BJ (cell line): ENCODE data around the gene FEM1B. TPM values are rescaled to one million over a fixed set of nuclear protein-coding genes. Genes with fewer than 3 reads are reported as not detected.

Experiments used
- CTCF ChIA-PET: fragments of 350-600 bp; formaldehyde crosslinking; extraction: SDS; loops from one replicate; lab custom pipeline; 2021; ENCODE audit warnings: antibody characterized with exemption, inconsistent platforms; lab: Yijun Ruan, JAX
- POLR2A ChIA-PET: fragments of 300-600 bp; sonication (Branson Sonifier 250); formaldehyde crosslinking; extraction: SDS; loops from one replicate; lab custom pipeline; 2021; ENCODE audit warnings: antibody characterized with exemption; lab: Charles Lee
- DNase-seq: peaks from one replicate; pipeline ENCODE4 v3.0.0-alpha.2; 2011; ENCODE audit warnings: low read depth
- H3K27me3 ChIP-seq: 2 replicates; pipeline ENCODE4 v1.6.0; 2011; ENCODE audit warnings: low read length; ENCODE audit not compliant: control insufficient read depth, insufficient read depth
- H3K36me3 ChIP-seq: 2 replicates; pipeline ENCODE4 v1.5.1; 2011; ENCODE audit warnings: low read length; ENCODE audit not compliant: control insufficient read depth, insufficient read depth
- H3K4me3 ChIP-seq: 2 replicates; pipeline ENCODE4 v1.5.1; 2011; ENCODE audit warnings: low read depth, mild to moderate bottlenecking, control low read depth, low read length
- CTCF ChIP-seq: IDR thresholded peaks from 2 replicates; pipeline ENCODE4 v1.5.1; 2011; ENCODE audit warnings: low read depth, mild to moderate bottlenecking, control low read depth, inconsistent platforms, low read length, moderate library complexity; ENCODE audit not compliant: insufficient read depth
- polyA plus RNA-seq: library from polyadenylated mRNA; depleted of rRNA; stranded (reverse); fragments of >200 nt; gene quantifications from 2 replicates; pipeline ENCODE4 v1.2.3, GENCODE V29; 2011

Gene FEM1B
- polyA plus RNA-seq, 1 experiment = 58.3 TPM

- no peaks in the 10 kb centered on the region for H3K27me3 ChIP-seq
- no peak overlapping the region for H3K4me3 ChIP-seq
- POLR2A ChIA-PET = no interaction called here
- H3K36me3 ChIP-seq = peaks cover 3% of the 10 kb centered on the region; the same call in 1 of the 2 replicates
- DNase-seq = no peak
- CTCF ChIA-PET = interaction anchor here (0.6 to 1.7 kb wide), 3 partner anchors 21 to 667 kb away, joined by 3 to 4 read pairs (median 3); no protein-coding TSS in a partner anchor
- TF ChIP-seq CTCF = no peak
Measured at GRCh38 chr15:68285259-68285980, 7.9 kb downstream of the FEM1B start.

- Histone ChIP-seq H3K27me3 (no peaks in the 10 kb centered on the region), H3K4me3 (no peak overlapping the region), H3K36me3 (peaks cover 5% of the 10 kb centered on the region)
- DNase-seq = no peak
- POLR2A ChIA-PET = no interaction called here
- CTCF ChIA-PET = no interaction called here
- no peak for TF ChIP-seq CTCF
Measured at GRCh38 chr15:68286256-68286655, 8.7 kb downstream of the FEM1B start.

DNA sequence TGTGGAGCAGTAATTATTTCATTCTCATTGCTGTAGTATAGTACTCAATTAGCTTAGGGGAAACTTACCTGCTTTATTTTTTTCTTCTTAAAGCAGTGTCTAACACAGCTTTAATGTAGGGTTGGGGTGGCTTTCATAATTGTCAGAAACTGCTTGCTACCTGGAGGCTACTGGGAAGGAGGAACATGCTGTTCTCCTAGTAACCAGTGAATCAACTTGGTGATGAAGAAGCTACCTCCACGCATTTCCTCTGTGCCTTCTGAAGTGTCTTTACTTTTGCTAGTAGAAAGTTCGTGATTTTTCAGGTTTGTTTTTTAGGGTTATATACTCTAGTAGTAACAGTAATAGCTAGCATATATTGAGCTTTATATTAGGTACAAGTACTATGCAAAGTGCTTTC is 11.5 kb downstream of the FEM1B start:
- POLR2A ChIA-PET = no interaction called here
- no peaks in the 10 kb centered on the region for H3K27me3 ChIP-seq
- peaks cover 5% of the 10 kb centered on the region for H3K36me3 ChIP-seq
- no peak for DNase-seq
- TF ChIP-seq CTCF = no peak
- H3K4me3 ChIP-seq = no peak overlapping the region
- CTCF ChIA-PET = interaction anchor here (1.6 to 2.1 kb wide), 4 partner anchors 8 to 36 kb away, joined by 4 to 8 read pairs (median 8); partner anchors contain the start of gene FEM1B

DNA sequence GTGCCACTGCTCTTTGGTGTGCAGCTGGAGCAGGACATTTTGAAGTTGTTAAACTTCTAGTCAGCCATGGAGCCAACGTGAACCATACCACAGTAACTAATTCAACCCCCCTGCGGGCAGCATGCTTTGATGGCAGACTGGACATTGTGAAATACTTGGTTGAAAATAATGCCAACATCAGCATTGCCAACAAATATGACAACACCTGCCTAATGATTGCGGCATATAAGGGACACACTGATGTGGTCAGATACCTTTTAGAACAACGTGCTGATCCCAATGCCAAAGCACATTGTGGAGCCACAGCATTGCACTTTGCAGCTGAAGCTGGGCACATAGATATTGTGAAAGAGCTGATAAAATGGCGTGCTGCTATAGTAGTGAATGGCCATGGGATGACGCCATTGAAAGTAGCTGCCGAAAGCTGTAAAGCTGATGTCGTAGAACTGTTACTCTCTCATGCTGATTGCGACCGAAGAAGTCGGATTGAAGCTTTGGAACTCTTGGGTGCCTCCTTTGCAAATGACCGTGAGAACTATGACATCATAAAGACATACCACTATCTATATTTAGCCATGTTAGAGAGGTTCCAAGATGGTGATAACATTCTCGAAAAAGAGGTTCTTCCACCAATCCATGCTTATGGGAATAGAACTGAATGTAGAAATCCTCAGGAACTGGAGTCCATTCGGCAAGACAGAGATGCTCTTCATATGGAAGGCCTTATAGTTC is 12.2 kb downstream of the FEM1B start:
- DNase-seq = no peak
- ChIA-PET CTCF (interaction anchor here (1.6 to 2.1 kb wide), 4 partner anchors 9 to 37 kb away, joined by 4 to 8 read pairs (median 8); partner anchors contain the start of gene FEM1B), POLR2A (no interaction called here)
- peaks cover 5% of the 10 kb centered on the region for H3K36me3 ChIP-seq
- no peak for TF ChIP-seq CTCF
- H3K27me3 ChIP-seq = no peaks in the 10 kb centered on the region
- no peak overlapping the region for H3K4me3 ChIP-seq

DNA sequence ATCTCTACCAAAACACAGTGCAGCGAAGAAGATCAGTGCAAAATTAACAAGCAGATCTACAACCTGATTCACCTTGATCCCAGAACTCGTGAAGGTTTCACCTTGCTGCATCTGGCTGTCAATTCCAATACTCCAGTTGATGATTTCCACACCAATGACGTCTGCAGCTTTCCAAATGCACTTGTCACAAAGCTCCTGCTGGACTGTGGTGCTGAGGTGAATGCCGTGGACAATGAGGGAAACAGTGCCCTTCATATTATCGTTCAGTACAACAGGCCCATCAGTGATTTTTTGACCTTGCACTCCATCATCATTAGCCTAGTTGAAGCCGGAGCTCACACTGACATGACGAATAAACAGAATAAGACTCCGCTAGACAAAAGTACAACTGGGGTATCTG is 13.2 kb downstream of the FEM1B start:
- Histone ChIP-seq H3K36me3 (peaks cover 5% of the 10 kb centered on the region), H3K27me3 (no peaks in the 10 kb centered on the region), H3K4me3 (no peak overlapping the region)
- POLR2A ChIA-PET = no interaction called here
- no peak for DNase-seq
- TF ChIP-seq CTCF = no peak
- CTCF ChIA-PET = interaction anchor here (0.8 to 2.1 kb wide), 5 partner anchors 10 to 259 kb away, joined by 3 to 7 read pairs (median 3); partner anchors contain the start of gene FEM1B
